HFFc6 (cell line): ENCODE results near the gene UBE2K. TPM values are rescaled to one million over a fixed set of nuclear protein-coding genes. Genes with fewer than 3 reads are reported as not detected.
"Not testable (repeated sequence)": the region's sequence is repeated elsewhere in the genome, so short reads cannot be mapped to it uniquely, and the experiment has no call there.

ENCODE experiments used
- DNase-seq: peaks from one replicate; pipeline ENCODE4 v3.0.0-alpha.2; 2018
- H3K27ac Mint-ChIP-seq: 2 replicates; pipeline ENCODE4 v1.8.0; 2020; ENCODE audit warnings: mild to moderate bottlenecking, mixed read lengths
- H3K27me3 Mint-ChIP-seq: 2 replicates; pipeline ENCODE4 v1.8.0; 2021; ENCODE audit warnings: mild to moderate bottlenecking, moderate library complexity, mixed read lengths; ENCODE audit not compliant: insufficient read depth
- H3K36me3 Mint-ChIP-seq: 2 replicates; pipeline ENCODE4 v1.8.0; 2021; ENCODE audit warnings: low read depth, mixed read lengths
- H3K4me1 Mint-ChIP-seq: 2 replicates; pipeline ENCODE4 v1.8.0; 2020; ENCODE audit warnings: low read depth, mixed read lengths
- H3K4me3 Mint-ChIP-seq: 2 replicates; pipeline ENCODE4 v1.8.0; 2020; ENCODE audit warnings: mild to moderate bottlenecking, moderate library complexity, mixed read lengths
- H3K9me3 Mint-ChIP-seq: 2 replicates; pipeline ENCODE4 v1.8.0; 2020; ENCODE audit warnings: mild to moderate bottlenecking, mixed read lengths
- CTCF ChIP-seq: fragments of 200-600 bp; sonication (generic); IDR thresholded peaks from 2 replicates; pipeline ENCODE4 v1.5.0; 2021; ENCODE audit warnings: antibody characterized with exemption, mild to moderate bottlenecking
- total RNA-seq, 6 experiments: library from RNA; stranded (reverse); fragmentation: NEBNext Ultra II Directional; extraction: Animal tissue kit (Norgen Biotek cat#: 25700); gene quantifications; 2 replicates in 1 of 6; 3 replicates in 5 of 6; pipeline ENCODE4 v1.2.3, GENCODE V29; 2021

Gene UBE2K
- total RNA-seq, 6 experiments from 2014 or later: 84.8 to 104 (median 90.6) TPM

- Mint-ChIP-seq H3K4me3 (peak overlapping the region; percentile 99), H3K27ac (peak overlapping the region; percentile 84), H3K9me3 (no peaks in the 10 kb centered on the region), H3K4me1 (peaks cover 35% of the 10 kb centered on the region), H3K27me3 (peaks cover 3% of the 10 kb centered on the region; the same call in 1 of the 2 replicates), H3K36me3 (peaks cover 15% of the 10 kb centered on the region; the same call in 1 of the 2 replicates)
- DNase-seq: peak; percentile 61
- no peak for TF ChIP-seq CTCF
These were observed 1.9 kb downstream of the UBE2K start for GRCh38 chr4:39699687-39700409.

- Mint-ChIP-seq H3K4me3 (peak overlapping the region; percentile 99), H3K27ac (peak overlapping the region; percentile 84), H3K9me3 (no peaks in the 10 kb centered on the region), H3K4me1 (peaks cover 34% of the 10 kb centered on the region), H3K27me3 (peaks cover 3% of the 10 kb centered on the region; the same call in 1 of the 2 replicates), H3K36me3 (peaks cover 15% of the 10 kb centered on the region; the same call in 1 of the 2 replicates)
- no peak for TF ChIP-seq CTCF
- no peak for DNase-seq
These were observed 2.6 kb downstream of the UBE2K start for GRCh38 chr4:39700554-39700953.

GRCh38 chr4:39702716-39703115 lies 4.8 kb downstream of the UBE2K start:
- TF ChIP-seq CTCF: no peak
- no peak overlapping the region for H3K4me3 Mint-ChIP-seq
- peaks cover 35% of the 10 kb centered on the region for H3K4me1 Mint-ChIP-seq
- peaks cover 24% of the 10 kb centered on the region for H3K36me3 Mint-ChIP-seq
- H3K27ac Mint-ChIP-seq: 0 out of 2 replicates have a peak overlapping the region, but pooled peaks have one; percentile 31
- no peaks in the 10 kb centered on the region for H3K9me3 Mint-ChIP-seq
- DNase-seq: no peak
- peaks cover 3% of the 10 kb centered on the region; the same call in 1 of the 2 replicates for H3K27me3 Mint-ChIP-seq

- peaks cover 43% of the 10 kb centered on the region for H3K4me1 Mint-ChIP-seq
- DNase-seq, H3K4me3 Mint-ChIP-seq, H3K9me3 Mint-ChIP-seq, H3K36me3 Mint-ChIP-seq, H3K27me3 Mint-ChIP-seq, H3K27ac Mint-ChIP-seq: not testable (repeated sequence)
These were observed 6.9 kb downstream of the UBE2K start for GRCh38 chr4:39704789-39705188.

- no peak for TF ChIP-seq CTCF
- H3K36me3 Mint-ChIP-seq: peaks cover 9% of the 10 kb centered on the region
- H3K9me3 Mint-ChIP-seq: no peaks in the 10 kb centered on the region
- no peaks in the 10 kb centered on the region for H3K27me3 Mint-ChIP-seq
- DNase-seq: peak; percentile 73
- H3K27ac Mint-ChIP-seq: peak overlapping the region; percentile 85
- peaks cover 31% of the 10 kb centered on the region for H3K4me1 Mint-ChIP-seq
- peak overlapping the region; percentile 57 for H3K4me3 Mint-ChIP-seq
These were observed 8.4 kb downstream of the UBE2K start for GRCh38 chr4:39706334-39706733.

- Mint-ChIP-seq H3K4me3 (peak overlapping the region; percentile 57), H3K9me3 (no peaks in the 10 kb centered on the region), H3K27me3 (no peaks in the 10 kb centered on the region), H3K36me3 (peaks cover 13% of the 10 kb centered on the region), H3K4me1 (peaks cover 31% of the 10 kb centered on the region), H3K27ac (peak overlapping the region; percentile 85)
- DNase-seq: no peak
- no peak for TF ChIP-seq CTCF
These were observed 9.0 kb downstream of the UBE2K start for GRCh38 chr4:39706741-39707511.
